Uterus (tissue), 2 donors: ENCODE data around the gene C3orf38.

Source experiments
- POLR2A ChIP-seq, 2 donors: fragments of 450-650 bp; IDR thresholded peaks; one replicate each; pipeline ENCODE4 v1.6.1; 2016; ENCODE audit warnings: antibody characterized with exemption in 2 of 2, mild to moderate bottlenecking in 1 of 2, moderate library complexity in 1 of 2
- TF ChIP-seq, protein P1 (sequence below), 4 experiments: fragments of 200-600 bp in 2 of 4; fragments of 450-650 bp in 2 of 4; sonication (generic) in 2 of 4; IDR thresholded peaks; one replicate each; pipeline ENCODE4 v1.5.1; 2016 to 2019; ENCODE audit warnings: antibody characterized with exemption in 4 of 4, mild to moderate bottlenecking in 2 of 4, moderate library complexity in 1 of 4

DNA sequence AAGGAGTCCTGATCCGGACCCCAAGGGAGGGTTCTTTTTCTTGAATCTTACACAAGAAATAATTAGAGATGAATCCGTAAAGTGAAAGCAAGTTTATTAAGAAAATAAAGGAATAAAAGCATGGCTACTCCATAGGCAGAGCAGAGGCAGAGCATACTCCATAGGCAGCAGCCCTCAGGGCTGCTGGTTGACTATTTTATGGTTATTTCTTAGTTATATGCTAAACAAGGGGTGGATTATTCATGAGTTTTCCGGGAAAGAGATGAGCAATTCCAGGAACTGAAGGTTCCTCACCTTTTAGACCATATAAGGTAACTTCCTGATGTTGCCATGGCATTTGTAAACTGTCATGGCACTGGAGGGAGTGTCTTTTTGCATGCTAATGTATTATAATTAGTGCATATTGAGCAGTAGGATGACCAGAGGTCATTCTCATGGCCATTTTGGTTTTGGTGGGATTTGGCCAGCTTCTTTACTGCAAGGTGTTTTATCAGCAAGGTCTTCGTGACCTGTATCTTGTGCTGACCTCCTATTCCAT, 42.2 kb downstream of the C3orf38 start:
- TF ChIP-seq, protein P1, sequence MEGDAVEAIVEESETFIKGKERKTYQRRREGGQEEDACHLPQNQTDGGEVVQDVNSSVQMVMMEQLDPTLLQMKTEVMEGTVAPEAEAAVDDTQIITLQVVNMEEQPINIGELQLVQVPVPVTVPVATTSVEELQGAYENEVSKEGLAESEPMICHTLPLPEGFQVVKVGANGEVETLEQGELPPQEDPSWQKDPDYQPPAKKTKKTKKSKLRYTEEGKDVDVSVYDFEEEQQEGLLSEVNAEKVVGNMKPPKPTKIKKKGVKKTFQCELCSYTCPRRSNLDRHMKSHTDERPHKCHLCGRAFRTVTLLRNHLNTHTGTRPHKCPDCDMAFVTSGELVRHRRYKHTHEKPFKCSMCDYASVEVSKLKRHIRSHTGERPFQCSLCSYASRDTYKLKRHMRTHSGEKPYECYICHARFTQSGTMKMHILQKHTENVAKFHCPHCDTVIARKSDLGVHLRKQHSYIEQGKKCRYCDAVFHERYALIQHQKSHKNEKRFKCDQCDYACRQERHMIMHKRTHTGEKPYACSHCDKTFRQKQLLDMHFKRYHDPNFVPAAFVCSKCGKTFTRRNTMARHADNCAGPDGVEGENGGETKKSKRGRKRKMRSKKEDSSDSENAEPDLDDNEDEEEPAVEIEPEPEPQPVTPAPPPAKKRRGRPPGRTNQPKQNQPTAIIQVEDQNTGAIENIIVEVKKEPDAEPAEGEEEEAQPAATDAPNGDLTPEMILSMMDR (IDR thresholded peaks at IDR 0.05), result no peak
- no peak for TF ChIP-seq POLR2A (IDR thresholded peaks at IDR 0.05)
